ENCODE measurements around the gene GDF15.

The GDF15 gene

GRCh38 chr19:18418483-18419194 is 32.7 kb downstream of the GDF15 start:
- DNase-seq (ENCODE audit: low read depth in 2 of 2) = peak in 1 of 2 donors; percentile 21

GRCh38 chr19:18419195-18419698 is 33.3 kb downstream of the GDF15 start, which contains the start of gene SSBP4:
Gene SSBP4, plus strand, starts transcription at chr19:18419398. Its CDS starts 251 bp downstream, at chr19:18419649.
- peak in 1 of 2 donors; percentile 60 for DNase-seq (ENCODE audit: low read depth in 2 of 2)

- DNase-seq (ENCODE audit: low read depth in 2 of 2) = peak in 1 of 2 donors; percentile 42
Measured at GRCh38 chr19:18419699-18420460, 33.9 kb downstream of the GDF15 start.

- no peak for DNase-seq (ENCODE audit: low read depth in 2 of 2)
Measured at GRCh38 chr19:18420930-18421329, 35.0 kb downstream of the GDF15 start.

- DNase-seq (ENCODE audit: low read depth in 2 of 2) = no peak
Measured at GRCh38 chr19:18421371-18421959, 35.5 kb downstream of the GDF15 start.

- no peak for DNase-seq (ENCODE audit: low read depth in 2 of 2)
Measured at GRCh38 chr19:18422530-18423191, 36.7 kb downstream of the GDF15 start.

- no peak for DNase-seq (ENCODE audit: low read depth in 2 of 2)
Measured at GRCh38 chr19:18423258-18424020, 37.5 kb downstream of the GDF15 start.

- no peak for DNase-seq (ENCODE audit: low read depth in 2 of 2)
Measured at GRCh38 chr19:18424122-18424889, 38.3 kb downstream of the GDF15 start.

- no peak for DNase-seq (ENCODE audit: low read depth in 2 of 2)
Measured at GRCh38 chr19:18424890-18425514, 39.0 kb downstream of the GDF15 start.

GRCh38 chr19:18425515-18426415 is 39.8 kb downstream of the GDF15 start:
- no peak for DNase-seq (ENCODE audit: low read depth in 2 of 2)

GRCh38 chr19:18426416-18426767 is 40.4 kb downstream of the GDF15 start:
- no peak for DNase-seq (ENCODE audit: low read depth in 2 of 2)

- DNase-seq (ENCODE audit: low read depth in 2 of 2) = no peak
Measured at GRCh38 chr19:18427080-18427742, 41.3 kb downstream of the GDF15 start.

GRCh38 chr19:18427743-18428113 is 41.8 kb downstream of the GDF15 start:
- no peak for DNase-seq (ENCODE audit: low read depth in 2 of 2)

- no peak for DNase-seq (ENCODE audit: low read depth in 2 of 2)
Measured at GRCh38 chr19:18428173-18428786, 42.3 kb downstream of the GDF15 start.

GRCh38 chr19:18428787-18429674 is 43.1 kb downstream of the GDF15 start:
- peak; percentile 78 to 79 for DNase-seq (ENCODE audit: low read depth in 2 of 2)

- DNase-seq (ENCODE audit: low read depth in 2 of 2) = no peak
Measured at GRCh38 chr19:18429717-18430416, 43.9 kb downstream of the GDF15 start.
